ENCODE data around the gene BRD2.

Gene BRD2

DNA sequence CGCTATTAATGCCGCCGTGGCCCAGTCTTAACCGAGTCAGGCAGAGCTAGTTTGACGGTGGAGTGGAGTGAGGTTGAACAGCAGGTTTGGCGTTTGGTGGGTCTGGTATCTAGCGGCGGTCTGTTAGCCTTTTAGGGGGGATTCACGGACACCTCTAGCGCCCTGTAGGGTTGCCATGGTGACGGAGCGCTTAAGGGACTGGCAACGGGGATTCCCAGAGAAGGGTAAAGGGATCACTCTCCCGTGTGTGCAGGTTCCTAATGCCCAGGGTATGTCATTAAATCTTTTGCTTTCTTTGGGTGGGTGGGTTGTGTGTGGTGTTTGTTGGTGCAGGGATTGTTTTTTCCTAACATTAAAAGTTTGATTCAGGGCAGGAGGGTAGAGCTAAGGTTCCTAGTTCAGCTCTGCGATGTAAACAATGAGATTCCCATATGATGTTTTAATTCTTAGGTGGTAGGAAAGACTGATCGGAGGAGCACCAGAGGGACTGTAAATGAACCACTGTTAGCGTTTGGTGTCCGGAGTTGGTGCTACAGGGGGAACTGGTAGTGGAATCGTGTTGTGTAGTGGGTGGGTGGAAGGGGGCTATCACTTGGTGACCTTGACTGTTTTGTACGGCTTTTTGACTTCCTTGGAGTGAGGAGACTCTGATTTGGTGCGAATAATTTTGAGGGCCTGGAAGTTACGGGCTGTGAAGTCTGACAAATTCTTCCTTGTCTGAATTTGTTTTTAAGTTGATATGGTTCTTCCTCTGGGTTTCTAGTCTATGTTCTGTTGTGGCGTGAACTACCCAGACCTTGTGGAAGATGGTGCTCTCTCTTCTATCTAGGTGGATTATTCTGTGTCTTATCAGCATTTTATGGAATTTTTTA, 5.0 kb downstream of the BRD2 start:
- no peak for DNase-seq

DNA sequence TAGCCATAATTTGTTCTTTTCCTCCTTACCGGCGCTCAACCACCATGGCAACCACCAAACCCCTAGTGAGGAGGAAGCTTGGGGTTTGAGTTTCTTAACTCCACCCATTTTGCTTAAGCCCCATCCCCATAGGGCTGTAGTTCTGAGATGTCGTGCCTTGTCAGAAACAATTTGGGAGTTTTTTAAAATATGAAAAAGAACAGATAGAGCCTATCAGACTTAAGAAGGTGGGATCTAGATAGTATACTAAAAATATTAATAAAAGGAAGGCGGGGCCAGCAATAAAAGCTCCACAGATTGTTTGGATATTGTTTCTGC, 5.6 kb downstream of the BRD2 start:
- no peak for DNase-seq

DNA sequence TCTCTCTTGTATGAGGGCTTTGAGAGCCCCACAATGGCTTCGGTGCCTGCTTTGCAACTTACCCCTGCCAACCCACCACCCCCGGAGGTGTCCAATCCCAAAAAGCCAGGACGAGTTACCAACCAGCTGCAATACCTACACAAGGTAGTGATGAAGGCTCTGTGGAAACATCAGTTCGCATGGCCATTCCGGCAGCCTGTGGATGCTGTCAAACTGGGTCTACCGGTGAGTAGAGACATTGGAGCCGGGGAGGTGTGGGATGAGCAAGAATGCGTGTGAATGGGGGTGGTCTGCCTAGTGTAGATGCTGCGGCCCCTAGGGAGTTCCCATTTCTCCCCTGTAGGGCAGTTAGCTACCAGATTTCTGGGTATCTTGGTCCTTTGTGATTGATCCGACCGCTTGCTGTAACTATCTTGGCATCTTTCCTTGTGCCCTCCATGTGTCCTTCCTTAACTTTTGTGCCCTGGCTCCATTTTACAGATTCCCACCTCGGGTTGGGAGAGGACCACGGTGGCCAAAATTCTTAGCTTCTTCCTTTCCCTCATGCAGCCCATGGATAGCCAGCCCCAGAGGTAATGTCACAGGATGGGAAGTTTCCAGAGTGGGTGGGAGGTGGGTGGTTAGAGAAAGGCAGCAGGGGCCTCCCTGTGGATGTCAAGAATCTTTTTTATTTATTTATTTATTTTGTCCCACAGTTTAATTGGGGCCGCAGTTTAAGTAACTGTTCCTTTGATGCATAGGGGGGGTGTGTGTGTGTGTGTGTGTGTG, 6.3 kb downstream of the BRD2 start:
- no peak for DNase-seq

DNA sequence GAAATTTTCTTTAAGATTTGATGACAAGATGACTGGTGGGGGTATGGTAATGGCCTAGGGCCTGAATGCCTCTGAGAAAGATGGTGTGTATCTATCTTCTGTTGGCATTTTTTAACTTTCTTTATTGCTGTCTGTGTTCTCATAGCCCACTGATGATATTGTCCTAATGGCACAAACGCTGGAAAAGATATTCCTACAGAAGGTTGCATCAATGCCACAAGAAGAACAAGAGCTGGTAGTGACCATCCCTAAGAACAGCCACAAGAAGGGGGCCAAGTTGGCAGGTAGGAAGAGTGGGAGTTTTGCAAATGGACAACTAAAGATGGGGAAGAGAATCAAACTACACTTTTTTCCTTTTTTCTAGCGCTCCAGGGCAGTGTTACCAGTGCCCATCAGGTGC, 7.5 kb downstream of the BRD2 start:
- no peak for DNase-seq

DNA sequence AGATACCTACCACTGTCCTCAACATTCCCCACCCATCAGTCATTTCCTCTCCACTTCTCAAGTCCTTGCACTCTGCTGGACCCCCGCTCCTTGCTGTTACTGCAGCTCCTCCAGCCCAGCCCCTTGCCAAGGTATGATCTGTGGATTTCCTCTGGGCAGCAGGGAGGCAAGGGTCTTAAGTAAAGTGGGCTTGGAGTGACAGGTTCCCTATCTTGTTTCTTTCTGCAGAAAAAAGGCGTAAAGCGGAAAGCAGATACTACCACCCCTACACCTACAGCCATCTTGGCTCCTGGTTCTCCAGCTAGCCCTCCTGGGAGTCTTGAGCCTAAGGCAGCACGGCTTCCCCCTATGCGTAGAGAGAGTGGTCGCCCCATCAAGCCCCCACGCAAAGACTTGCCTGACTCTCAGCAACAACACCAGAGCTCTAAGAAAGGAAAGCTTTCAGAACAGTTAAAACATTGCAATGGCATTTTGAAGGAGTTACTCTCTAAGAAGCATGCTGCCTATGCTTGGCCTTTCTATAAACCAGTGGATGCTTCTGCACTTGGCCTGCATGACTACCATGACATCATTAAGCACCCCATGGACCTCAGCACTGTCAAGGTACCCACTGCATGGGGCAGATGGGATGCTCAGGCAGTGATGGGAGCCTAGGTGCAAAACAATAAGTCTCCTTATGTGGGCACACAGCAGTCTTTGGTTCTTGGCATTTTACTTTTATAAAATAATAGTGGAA, 8.1 kb downstream of the BRD2 start:
- DNase-seq, result no peak

DNA sequence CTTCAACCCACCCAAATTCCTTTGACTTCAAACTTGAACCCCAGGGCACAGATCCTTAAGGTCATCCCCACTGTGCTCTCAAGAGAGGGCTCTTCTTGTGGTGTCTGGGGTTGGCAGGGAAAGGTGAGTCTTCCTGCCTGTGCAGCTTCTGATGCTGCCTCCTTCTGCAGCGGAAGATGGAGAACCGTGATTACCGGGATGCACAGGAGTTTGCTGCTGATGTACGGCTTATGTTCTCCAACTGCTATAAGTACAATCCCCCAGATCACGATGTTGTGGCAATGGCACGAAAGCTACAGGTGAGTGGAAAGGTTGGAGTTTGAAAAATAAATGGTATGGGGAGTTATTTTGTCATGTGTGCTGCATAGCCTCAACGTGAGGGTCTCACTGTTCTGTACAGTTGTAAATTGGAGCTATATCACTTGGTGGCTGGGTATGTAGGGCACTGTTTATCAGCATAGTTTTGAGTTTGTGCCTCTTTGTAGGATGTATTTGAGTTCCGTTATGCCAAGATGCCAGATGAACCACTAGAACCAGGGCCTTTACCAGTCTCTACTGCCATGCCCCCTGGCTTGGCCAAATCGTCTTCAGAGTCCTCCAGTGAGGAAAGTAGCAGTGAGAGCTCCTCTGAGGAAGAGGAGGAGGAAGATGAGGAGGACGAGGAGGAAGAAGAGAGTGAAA, 9.0 kb downstream of the BRD2 start:
- DNase-seq, result no peak

DNA sequence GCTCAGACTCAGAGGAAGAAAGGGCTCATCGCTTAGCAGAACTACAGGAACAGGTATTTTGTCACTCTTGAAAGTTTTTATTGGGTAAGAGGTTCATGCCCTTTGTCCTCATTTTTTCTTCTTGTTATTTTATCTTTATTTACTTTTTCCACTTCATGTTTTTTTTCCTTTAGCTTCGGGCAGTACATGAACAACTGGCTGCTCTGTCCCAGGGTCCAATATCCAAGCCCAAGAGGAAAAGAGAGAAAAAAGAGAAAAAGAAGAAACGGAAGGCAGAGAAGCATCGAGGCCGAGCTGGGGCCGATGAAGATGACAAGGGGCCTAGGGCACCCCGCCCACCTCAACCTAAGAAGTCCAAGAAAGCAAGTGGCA, 9.5 kb downstream of the BRD2 start:
- no peak for DNase-seq

DNA sequence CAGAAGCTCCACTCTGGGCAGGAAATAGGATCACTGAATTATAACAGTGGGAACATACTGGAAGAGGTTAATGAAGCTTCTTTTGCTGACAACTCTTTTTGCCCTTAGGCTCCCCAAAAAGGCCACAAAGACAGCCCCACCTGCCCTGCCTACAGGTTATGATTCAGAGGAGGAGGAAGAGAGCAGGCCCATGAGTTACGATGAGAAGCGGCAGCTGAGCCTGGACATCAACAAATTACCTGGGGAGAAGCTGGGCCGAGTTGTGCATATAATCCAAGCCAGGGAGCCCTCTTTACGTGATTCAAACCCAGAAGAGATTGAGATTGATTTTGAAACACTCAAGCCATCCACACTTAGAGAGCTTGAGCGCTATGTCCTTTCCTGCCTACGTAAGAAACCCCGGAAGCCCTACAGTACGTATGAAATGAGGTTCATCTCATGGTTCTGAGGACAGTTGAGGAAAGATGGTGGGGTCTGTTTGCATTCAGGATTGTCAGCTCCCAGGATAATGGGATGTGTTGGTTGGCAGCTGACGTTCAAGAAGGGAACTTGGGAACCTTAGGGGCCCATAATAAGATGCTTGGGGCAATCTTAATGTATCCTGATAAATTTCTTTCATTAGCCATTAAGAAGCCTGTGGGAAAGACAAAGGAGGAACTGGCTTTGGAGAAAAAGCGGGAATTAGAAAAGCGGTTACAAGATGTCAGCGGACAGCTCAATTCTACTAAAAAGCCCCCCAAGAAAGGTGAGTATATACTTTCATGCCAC, 11.5 kb downstream of the BRD2 start:
- no peak for DNase-seq

DNA sequence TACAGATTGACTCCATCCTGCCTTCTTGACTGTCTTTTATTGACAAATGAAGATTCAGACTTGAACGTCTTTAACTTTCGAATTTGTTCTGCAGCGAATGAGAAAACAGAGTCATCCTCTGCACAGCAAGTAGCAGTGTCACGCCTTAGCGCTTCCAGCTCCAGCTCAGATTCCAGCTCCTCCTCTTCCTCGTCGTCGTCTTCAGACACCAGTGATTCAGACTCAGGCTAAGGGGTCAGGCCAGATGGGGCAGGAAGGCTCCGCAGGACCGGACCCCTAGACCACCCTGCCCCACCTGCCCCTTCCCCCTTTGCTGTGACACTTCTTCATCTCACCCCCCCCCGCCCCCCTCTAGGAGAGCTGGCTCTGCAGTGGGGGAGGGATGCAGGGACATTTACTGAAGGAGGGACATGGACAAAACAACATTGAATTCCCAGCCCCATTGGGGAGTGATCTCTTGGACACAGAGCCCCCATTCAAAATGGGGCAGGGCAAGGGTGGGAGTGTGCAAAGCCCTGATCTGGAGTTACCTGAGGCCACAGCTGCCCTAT, 12.2 kb downstream of the BRD2 start:
- DNase-seq, result no peak

DNA sequence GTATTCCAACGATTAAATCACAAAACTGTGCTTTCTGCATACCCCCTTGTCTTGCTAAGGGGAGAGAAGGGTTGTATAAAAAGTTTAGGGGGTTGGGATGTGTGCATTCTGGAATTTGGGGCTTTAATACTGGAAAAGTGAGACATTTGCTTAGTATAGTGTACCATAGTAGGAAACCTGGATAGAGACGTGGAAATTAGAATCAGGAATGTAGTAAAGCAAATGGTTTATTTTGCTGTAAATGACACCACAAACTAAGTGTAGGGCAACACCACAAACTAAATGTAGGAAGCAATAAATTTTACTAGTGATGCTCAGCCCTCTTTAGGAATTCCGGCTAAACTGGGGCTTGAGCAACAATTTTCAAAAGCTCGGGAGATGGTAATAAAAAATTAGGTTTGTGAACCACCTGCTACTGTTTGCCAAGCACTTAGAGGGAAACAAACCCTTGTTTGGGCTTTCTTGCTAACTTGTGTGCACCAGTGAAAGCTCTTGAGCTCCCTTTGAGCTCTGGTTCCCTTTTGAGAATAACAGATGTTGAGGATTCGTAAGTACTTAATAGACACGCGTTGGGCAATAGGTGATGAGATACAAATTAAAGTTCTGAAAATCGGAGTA, 13.8 kb downstream of the BRD2 start:
- DNase-seq, result peak; percentile 20

DNA sequence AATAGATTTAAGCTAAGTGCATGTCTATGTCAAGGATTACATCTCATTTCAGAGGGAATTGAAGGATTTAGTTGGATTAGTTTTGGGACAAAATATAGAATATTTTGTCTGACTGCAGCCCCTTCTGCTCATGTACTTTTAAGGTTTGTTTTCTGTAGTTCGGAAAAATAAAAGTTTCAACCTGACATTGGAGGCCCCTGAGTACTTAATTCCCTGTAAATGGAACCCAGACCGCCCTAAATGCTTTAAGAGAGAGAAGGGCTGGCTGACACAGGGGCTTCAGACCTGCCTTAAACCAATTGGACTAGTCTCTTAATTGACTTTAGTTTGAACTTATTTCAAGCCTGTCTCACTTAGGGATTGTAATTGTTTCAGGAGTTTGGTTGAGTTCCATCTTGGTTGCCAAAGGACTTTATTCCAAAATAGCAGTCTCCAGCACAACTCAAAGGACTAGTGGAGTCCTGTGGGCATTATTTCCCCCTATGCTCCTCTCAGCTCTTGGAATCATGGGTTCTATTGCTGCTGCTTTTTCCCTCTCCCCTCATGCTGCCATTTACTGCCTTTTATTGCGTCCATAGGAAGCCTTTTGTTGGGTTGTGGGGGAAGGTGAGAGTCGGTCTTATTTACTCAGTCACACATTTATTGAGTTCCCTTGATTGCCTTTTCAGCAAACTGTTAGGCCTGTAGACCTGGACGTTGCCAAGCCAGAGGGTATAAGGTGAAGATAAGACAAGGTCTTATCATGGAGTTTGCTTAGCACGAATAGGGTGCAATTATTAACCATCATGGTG, 14.5 kb downstream of the BRD2 start:
- DNase-seq, result no peak

DNA sequence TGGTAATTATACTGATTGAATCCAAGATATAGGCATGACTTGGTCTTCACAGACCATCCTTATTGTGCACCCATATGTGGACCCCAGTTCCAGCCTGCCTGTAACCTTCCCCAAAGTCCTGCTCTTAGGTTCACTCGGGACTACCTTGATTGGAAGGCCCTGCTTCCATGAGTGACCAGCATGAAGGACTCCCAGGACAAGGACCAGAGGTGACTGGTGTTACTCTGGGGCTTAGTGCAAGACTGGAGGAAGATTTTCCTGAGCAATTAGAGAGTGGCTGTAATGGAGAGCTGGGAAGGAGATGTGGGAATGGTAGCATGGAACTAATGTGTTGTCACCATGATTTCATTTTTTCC, 15.1 kb downstream of the BRD2 start:
- DNase-seq, result no peak

DNA sequence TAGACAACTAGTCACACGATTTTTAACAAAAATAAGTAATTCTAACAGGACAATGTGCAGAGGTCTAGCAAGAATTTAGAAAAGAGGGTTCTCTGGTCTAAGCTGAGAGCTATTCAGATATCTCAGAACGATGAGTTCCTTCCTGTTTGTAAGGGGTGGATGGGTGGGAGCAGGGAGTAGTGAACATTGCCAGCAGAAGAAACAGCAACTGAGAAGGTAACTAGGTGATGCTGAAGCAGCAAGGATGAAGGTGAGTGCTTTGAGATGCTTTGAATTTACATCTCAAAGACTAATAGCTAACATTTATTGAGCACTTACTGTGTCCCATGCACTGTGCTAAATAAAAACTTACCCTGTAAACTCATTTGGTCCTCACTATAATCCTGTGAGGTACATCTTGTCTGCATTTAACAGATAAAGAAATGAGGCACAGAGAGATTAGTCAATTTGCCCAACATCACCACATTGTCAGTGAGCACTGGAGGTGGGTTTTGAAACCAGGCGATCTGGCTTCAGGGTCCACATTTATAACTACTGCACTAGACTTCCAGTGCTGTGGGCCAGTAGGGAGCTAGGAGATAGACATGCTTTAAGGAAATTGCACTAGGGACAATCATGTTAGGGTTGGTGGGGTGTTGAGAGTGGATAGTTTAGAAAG, 15.7 kb downstream of the BRD2 start:
- no peak for DNase-seq

DNA sequence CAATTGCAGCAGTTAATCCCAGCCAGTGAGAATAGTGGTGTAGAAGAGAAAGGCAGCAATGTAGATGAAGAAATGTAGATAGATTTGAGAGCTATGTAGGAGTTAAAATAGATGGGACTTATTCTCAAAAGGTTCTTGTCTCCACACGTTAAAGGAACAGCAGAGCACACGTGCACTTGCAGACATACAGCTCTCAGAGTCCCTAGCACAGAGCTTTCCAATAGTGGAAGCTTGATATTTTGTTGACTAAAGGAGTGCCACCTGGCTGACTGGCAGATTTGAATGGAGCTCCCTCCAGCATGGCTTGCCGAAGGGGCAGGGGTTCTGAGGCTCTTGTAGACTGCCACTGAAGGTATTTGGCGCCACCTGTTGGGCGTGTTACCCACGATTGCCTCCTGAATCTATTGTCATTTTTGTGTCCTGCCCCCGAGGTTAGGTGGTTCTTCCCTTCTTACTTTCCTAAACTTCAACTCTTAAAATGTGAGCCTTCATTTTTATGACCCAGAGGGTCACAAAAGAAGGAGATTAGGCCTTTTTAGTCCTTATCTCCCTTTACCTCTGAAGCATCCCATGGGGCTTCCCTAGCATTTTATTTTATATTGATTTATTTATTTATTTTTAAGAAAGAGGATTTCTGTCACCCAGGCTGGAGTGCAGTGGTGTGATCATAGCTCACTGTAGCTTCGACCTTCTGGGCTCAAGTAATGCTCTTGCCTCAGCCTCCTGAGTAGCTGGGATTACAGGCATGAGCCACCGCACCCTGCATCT, 16.4 kb downstream of the BRD2 start:
- peak; percentile 89 for DNase-seq

DNA sequence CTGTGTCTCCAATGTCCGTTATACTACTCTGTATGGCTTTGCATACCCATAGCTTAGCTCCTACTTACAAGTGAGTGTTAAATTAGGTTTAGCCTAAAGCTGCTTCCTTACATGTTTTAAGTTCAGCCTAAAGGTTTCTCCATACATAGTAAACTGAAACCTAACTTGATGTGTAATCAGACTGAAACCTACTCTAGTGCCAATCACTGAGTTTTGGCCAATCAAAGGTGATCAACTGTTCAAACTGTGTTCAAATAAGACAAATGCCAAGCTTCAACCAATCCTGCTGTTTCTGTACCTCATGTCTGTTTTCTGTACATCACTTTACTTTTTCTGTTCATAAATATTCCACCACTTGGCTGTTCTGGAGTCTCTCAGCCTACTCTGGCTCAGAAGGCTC, 21.0 kb downstream of the BRD2 start:
- no peak for DNase-seq

DNA sequence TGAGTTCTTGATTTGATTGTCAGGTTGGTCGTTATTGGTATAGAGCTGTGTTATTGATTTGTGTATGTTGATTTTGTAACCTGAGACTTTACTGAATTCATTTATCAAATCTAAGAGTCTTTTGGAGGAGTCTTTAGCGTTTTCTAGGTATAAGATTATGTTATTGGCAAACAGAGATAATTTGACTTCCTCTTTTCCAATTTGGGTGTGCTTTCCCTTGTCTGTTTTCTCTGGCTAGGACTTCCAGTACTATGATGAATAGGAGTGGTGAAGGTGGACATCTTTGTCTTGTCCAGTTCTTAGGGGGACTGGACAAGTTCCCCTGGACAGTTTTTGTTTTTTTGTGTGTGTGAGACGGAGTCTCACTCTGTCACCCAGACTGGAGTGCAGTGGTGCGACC, 23.6 kb downstream of the BRD2 start:
- no peak for DNase-seq

DNA sequence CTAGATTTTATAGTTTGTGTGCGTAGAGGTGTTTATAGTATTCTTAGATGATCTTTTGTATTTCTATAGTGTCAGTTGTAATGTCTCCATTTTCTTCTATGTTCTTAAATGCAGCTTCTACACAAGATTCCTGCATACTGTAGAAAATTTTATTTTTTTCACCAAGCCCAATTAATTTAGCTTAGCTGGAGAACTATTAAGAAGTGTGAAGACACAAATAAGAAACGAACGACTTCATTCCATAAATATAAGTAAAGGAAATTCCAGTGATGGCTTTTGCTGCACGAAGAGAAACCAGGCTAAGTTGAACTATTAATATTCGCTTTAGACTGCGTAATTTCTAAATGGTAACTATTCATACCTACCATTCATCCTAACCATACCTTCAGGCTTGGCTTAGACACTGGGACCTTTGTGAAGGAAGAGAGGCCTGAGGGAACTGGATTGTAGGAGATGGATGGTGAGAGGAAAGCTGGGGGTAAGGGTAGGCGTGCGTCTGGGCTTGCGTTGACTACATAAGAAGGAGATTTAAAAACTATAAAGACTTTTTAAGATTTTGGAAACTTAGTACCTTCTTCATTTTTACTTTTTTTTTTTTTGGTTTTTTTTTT, 25.1 kb downstream of the BRD2 start:
- no peak for DNase-seq

DNA sequence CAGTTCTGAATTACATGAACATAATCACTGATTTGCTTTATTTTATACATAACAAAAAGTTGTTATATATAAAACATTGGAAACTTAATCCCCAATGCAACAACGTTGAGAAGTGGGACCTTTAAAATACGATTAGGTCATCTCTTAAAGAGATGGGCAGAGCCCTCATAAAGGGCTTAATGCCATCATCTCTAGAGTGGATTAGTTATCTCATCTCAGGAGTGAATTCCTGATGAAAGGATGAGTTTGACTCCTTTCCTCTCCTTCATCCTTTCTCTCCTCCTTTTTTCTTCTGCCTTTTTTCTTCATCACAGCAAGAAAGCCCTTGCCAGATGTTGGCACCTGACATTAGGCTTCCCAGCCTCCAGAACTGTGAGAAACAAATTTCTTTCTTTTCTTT, 27.1 kb downstream of the BRD2 start:
- DNase-seq, result no peak

DNA sequence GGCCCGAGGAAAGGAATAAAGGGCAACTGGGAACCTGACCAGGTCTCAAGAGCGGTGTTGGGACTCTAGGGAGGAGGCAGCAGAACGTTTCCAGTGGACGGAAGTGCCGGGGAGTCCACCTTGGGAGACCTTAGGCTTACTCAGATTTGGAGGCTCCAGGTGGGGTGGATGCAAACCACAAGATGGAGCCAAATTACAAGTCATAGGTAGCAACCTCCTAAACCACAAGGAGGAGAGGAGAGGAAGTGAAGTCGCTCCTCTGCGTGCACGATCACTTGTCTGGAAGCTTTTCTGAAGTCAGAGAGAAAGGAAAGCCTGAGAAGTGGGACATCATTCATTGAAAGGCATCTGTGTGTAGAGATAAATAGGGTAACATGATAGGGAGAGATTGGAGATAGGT, 31.7 kb downstream of the BRD2 start:
- DNase-seq, result no peak

All from NCI-H187 treated with DMSO at 0.1 percent for 48 hours (cell line).